Measurements from ENCODE around the gene RHOH.

RHOH gene

DNA sequence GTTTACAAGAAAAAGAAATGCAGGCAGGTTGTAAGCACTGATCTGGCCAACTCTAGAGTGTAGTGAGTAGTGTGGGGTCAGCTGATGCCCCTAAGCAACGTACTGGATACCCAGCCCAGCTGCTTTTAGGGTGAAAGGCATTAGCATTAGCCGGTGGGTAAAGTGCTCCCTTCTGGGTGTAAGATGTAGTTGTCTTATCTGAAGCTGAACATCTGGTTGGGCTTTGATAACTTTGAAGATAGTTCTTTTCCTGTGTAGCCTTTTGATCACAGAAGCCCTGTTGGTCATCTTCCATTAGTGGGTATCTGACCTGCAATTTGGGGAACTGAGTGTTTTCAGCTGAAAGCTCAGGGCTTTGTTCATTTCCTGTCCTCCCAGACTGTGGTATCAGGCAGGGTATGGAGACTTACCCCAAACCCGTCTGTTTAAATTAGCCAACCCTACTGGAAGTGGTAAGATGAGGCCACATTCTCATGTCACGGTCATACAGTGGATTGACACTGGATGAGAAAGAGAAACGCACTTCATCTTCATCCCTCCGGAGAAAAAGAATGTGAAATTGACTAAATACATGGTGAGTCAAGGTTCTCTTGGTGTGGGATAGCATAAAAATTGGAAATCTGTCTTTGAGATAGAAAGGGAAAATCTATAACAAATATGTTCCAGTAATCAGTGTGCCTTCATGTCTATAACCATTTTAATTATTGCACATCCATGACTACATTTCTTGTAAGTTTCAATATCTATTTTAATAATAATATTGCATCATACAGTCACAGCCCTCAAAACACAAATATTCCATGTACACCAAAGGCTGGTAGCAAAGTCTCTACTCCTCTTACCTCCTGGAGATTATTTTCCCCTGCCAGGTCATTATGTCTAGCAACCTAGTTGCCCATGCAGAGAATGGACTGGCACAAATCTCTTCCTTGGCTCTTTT is 8.7 kb downstream of the RHOH start:
- Histone ChIP-seq H2BK120ac (ENCODE audit: low read depth, low read length) (no peak overlapping the region), H3K23ac (ENCODE audit: low read length in 2 of 2) (no peak overlapping the region), H3K79me1 (replicated peaks; ENCODE audit: low read length, poor library complexity, severe bottlenecking) (no peaks in the 10 kb centered on the region), H2BK15ac (ENCODE audit: low read depth, poor library complexity, severe bottlenecking) (no peak overlapping the region), H3K14ac (ENCODE audit: low read length in 2 of 2) (peak overlapping the region in 1 of 2 experiments; percentile 7), H2BK12ac (ENCODE audit: low read length in 2 of 2) (peak overlapping the region in 1 of 2 experiments; percentile 71), H3K4me1 (ENCODE audit: control insufficient read depth, insufficient read depth, low read depth, low read length) (no peaks in the 10 kb centered on the region), H3K4ac (ENCODE audit: low read depth in 1 of 2, low read length in 2 of 2) (no peak overlapping the region), H4K91ac (ENCODE audit: low read length) (no peak overlapping the region), H3K27ac (ENCODE audit: low read length, poor library complexity, severe bottlenecking) (no peak overlapping the region), H2AFZ (ENCODE audit: low read depth, low read length) (no peak overlapping the region), H3K9ac (ENCODE audit: low read length) (no peak overlapping the region), H2BK5ac (ENCODE audit: low read depth, low read length, poor library complexity, severe bottlenecking) (no peak overlapping the region), H2AK5ac (ENCODE audit: low read length, severe bottlenecking) (peak overlapping the region; percentile 26), H3K4me3 (ENCODE audit: insufficient read depth in 1 of 2, low read depth in 1 of 2, low read length in 2 of 2) (no peak overlapping the region), H3K27me3 (ENCODE audit: control insufficient read depth in 1 of 2, insufficient read depth in 1 of 2, low read length in 2 of 2) (no peaks in the 10 kb centered on the region), H3K36me3 (ENCODE audit: control insufficient read depth in 1 of 2, insufficient read depth in 2 of 2, low read depth in 1 of 2, low read length in 2 of 2) (no peaks in the 10 kb centered on the region), H4K8ac (ENCODE audit: low read length) (no peak overlapping the region), H3K9me3 (ENCODE audit: control insufficient read depth, low read length) (no peaks in the 10 kb centered on the region), H3K18ac (ENCODE audit: low read depth in 1 of 2, low read length in 2 of 2) (peak overlapping the region in 1 of 2 experiments; percentile 1), H3K4me2 (ENCODE audit: low read length, poor library complexity, severe bottlenecking) (no peak overlapping the region)
- WGBS: 72% methylated on average over 6 of the region's 6 CpGs
- no peak for DNase-seq

DNA sequence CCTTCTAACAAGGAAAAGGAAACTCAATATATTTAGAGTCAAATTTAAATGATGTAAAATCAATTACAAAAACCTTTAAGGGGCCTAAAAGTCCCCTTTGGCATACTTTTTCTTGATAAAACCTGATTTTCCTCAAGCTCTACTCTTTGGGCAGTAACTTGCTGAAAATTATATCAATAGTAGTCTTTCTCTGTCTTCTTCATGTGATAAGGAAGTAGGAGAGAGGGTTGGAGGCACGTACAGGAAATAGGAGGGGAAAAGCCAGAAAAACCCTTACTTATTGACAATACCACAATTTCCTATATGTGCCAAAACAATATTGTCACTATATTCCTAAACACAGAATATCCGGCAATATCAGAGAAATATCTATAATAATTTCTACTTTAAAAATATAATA is 9.6 kb downstream of the RHOH start:
- no CpG with 5 or more reads among the region's 2 CpGs for WGBS
- H3K4me1 ChIP-seq (ENCODE audit: control insufficient read depth, insufficient read depth, low read depth, low read length): no peaks in the 10 kb centered on the region
- H4K91ac ChIP-seq (ENCODE audit: low read length): no peak overlapping the region
- no peaks in the 10 kb centered on the region for H3K79me1 ChIP-seq (replicated peaks; ENCODE audit: low read length, poor library complexity, severe bottlenecking)
- no peak overlapping the region for H2AFZ ChIP-seq (ENCODE audit: low read depth, low read length)
- H2BK15ac ChIP-seq (ENCODE audit: low read depth, poor library complexity, severe bottlenecking): no peak overlapping the region
- H3K4me3 ChIP-seq (ENCODE audit: insufficient read depth in 1 of 2, low read depth in 1 of 2, low read length in 2 of 2): no peak overlapping the region
- H4K8ac ChIP-seq (ENCODE audit: low read length): no peak overlapping the region
- no peak overlapping the region for H3K4me2 ChIP-seq (ENCODE audit: low read length, poor library complexity, severe bottlenecking)
- H2BK5ac ChIP-seq (ENCODE audit: low read depth, low read length, poor library complexity, severe bottlenecking): no peak overlapping the region
- H3K18ac ChIP-seq (ENCODE audit: low read depth in 1 of 2, low read length in 2 of 2): no peak overlapping the region
- no peak overlapping the region for H3K27ac ChIP-seq (ENCODE audit: low read length, poor library complexity, severe bottlenecking)
- H3K9ac ChIP-seq (ENCODE audit: low read length): no peak overlapping the region
- no peak overlapping the region for H2BK12ac ChIP-seq (ENCODE audit: low read length in 2 of 2)
- no peaks in the 10 kb centered on the region for H3K9me3 ChIP-seq (ENCODE audit: control insufficient read depth, low read length)
- no peak overlapping the region for H3K23ac ChIP-seq (ENCODE audit: low read length in 2 of 2)
- no peaks in the 10 kb centered on the region for H3K27me3 ChIP-seq (ENCODE audit: control insufficient read depth in 1 of 2, insufficient read depth in 1 of 2, low read length in 2 of 2)
- H2BK120ac ChIP-seq (ENCODE audit: low read depth, low read length): no peak overlapping the region
- H3K14ac ChIP-seq (ENCODE audit: low read length in 2 of 2): no peak overlapping the region
- no peak overlapping the region for H3K4ac ChIP-seq (ENCODE audit: low read depth in 1 of 2, low read length in 2 of 2)
- H3K36me3 ChIP-seq (ENCODE audit: control insufficient read depth in 1 of 2, insufficient read depth in 2 of 2, low read depth in 1 of 2, low read length in 2 of 2): no peaks in the 10 kb centered on the region
- H2AK5ac ChIP-seq (ENCODE audit: low read length, severe bottlenecking): no peak overlapping the region
- no peak for DNase-seq

DNA sequence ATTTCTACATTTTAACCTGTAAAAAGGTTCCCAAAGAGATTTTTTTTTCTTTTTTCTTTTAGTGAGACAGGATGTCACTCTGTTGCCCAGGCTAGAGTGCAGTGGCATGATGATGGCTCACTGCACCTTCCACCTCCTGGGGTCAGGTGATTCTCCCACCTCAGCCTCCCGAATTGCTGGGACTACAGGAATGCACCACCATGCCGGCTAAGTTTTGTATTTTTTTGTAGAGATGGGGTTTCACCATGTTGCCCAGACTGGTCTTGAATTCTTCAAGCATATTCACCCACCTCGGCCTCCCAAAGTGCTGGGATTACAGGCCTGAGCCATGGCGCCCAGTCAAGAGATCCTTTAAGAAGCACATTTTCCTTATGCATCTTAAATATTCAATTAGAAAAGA is 12.6 kb downstream of the RHOH start:
- no peaks in the 10 kb centered on the region for H3K79me1 ChIP-seq (replicated peaks; ENCODE audit: low read length, poor library complexity, severe bottlenecking)
- no peak overlapping the region for H2AK5ac ChIP-seq (ENCODE audit: low read length, severe bottlenecking)
- no peaks in the 10 kb centered on the region for H3K27me3 ChIP-seq (ENCODE audit: control insufficient read depth in 1 of 2, insufficient read depth in 1 of 2, low read length in 2 of 2)
- no peak overlapping the region for H3K4me3 ChIP-seq (ENCODE audit: insufficient read depth in 1 of 2, low read depth in 1 of 2, low read length in 2 of 2)
- no peak overlapping the region for H2BK15ac ChIP-seq (ENCODE audit: low read depth, poor library complexity, severe bottlenecking)
- H3K23ac ChIP-seq (ENCODE audit: low read length in 2 of 2): no peak overlapping the region
- no peak overlapping the region for H2BK120ac ChIP-seq (ENCODE audit: low read depth, low read length)
- H2BK12ac ChIP-seq (ENCODE audit: low read length in 2 of 2): no peak overlapping the region
- no peaks in the 10 kb centered on the region for H3K9me3 ChIP-seq (ENCODE audit: control insufficient read depth, low read length)
- no peak overlapping the region for H2AFZ ChIP-seq (ENCODE audit: low read depth, low read length)
- H4K8ac ChIP-seq (ENCODE audit: low read length): no peak overlapping the region
- DNase-seq: no peak
- H4K91ac ChIP-seq (ENCODE audit: low read length): no peak overlapping the region
- H3K36me3 ChIP-seq (ENCODE audit: control insufficient read depth in 1 of 2, insufficient read depth in 2 of 2, low read depth in 1 of 2, low read length in 2 of 2): no peaks in the 10 kb centered on the region
- no peaks in the 10 kb centered on the region for H3K4me1 ChIP-seq (ENCODE audit: control insufficient read depth, insufficient read depth, low read depth, low read length)
- no peak overlapping the region for H3K4me2 ChIP-seq (ENCODE audit: low read length, poor library complexity, severe bottlenecking)
- H3K9ac ChIP-seq (ENCODE audit: low read length): no peak overlapping the region
- H3K18ac ChIP-seq (ENCODE audit: low read depth in 1 of 2, low read length in 2 of 2): no peak overlapping the region
- no peak overlapping the region for H2BK5ac ChIP-seq (ENCODE audit: low read depth, low read length, poor library complexity, severe bottlenecking)
- no peak overlapping the region for H3K14ac ChIP-seq (ENCODE audit: low read length in 2 of 2)
- no peak overlapping the region for H3K27ac ChIP-seq (ENCODE audit: low read length, poor library complexity, severe bottlenecking)
- 75% methylated on average over 2 of the region's 4 CpGs for WGBS
- no peak overlapping the region for H3K4ac ChIP-seq (ENCODE audit: low read depth in 1 of 2, low read length in 2 of 2)

DNA sequence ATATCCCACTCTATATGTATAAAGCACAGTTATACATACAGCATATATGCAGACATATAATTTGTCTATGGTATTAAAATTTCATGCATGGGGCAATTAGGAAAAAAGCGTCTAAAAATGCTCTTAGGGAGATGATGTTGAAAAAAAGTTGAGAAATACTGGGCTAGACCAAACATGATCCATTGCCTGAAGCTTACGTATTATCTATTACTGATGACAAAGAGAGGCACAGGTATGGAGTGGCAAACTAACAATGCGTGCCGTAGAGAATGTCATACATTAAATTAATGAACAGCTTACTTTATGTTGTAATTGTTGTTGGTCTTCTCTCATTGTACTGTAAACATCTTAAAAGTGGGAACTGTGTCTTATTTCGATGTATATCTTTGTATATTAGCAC is 13.9 kb downstream of the RHOH start:
- Histone ChIP-seq H3K4me1 (ENCODE audit: control insufficient read depth, insufficient read depth, low read depth, low read length) (no peaks in the 10 kb centered on the region), H3K79me1 (replicated peaks; ENCODE audit: low read length, poor library complexity, severe bottlenecking) (no peaks in the 10 kb centered on the region), H2BK120ac (ENCODE audit: low read depth, low read length) (no peak overlapping the region), H2BK5ac (ENCODE audit: low read depth, low read length, poor library complexity, severe bottlenecking) (no peak overlapping the region), H4K8ac (ENCODE audit: low read length) (no peak overlapping the region), H3K18ac (ENCODE audit: low read depth in 1 of 2, low read length in 2 of 2) (no peak overlapping the region), H4K91ac (ENCODE audit: low read length) (no peak overlapping the region), H2AK5ac (ENCODE audit: low read length, severe bottlenecking) (no peak overlapping the region), H3K36me3 (ENCODE audit: control insufficient read depth in 1 of 2, insufficient read depth in 2 of 2, low read depth in 1 of 2, low read length in 2 of 2) (no peaks in the 10 kb centered on the region), H3K27me3 (ENCODE audit: control insufficient read depth in 1 of 2, insufficient read depth in 1 of 2, low read length in 2 of 2) (no peaks in the 10 kb centered on the region), H3K4ac (ENCODE audit: low read depth in 1 of 2, low read length in 2 of 2) (no peak overlapping the region), H2AFZ (ENCODE audit: low read depth, low read length) (no peak overlapping the region), H2BK15ac (ENCODE audit: low read depth, poor library complexity, severe bottlenecking) (no peak overlapping the region), H3K14ac (ENCODE audit: low read length in 2 of 2) (no peak overlapping the region), H3K27ac (ENCODE audit: low read length, poor library complexity, severe bottlenecking) (no peak overlapping the region), H3K4me3 (ENCODE audit: insufficient read depth in 1 of 2, low read depth in 1 of 2, low read length in 2 of 2) (no peak overlapping the region), H3K4me2 (ENCODE audit: low read length, poor library complexity, severe bottlenecking) (no peak overlapping the region), H3K9ac (ENCODE audit: low read length) (no peak overlapping the region), H2BK12ac (ENCODE audit: low read length in 2 of 2) (no peak overlapping the region), H3K23ac (ENCODE audit: low read length in 2 of 2) (no peak overlapping the region), H3K9me3 (ENCODE audit: control insufficient read depth, low read length) (no peaks in the 10 kb centered on the region)
- WGBS: 100% methylated on average over 3 of the region's 5 CpGs
- no peak for DNase-seq

All from mesenchymal stem cell (in vitro differentiated cells and primary cell).